Karpas-422 (cell line): ENCODE results near the gene SYT8. TPM values are rescaled to one million over a fixed set of nuclear protein-coding genes. Genes with fewer than 3 reads are reported as not detected.

Source experiments
- DNase-seq: peaks from one replicate; pipeline ENCODE4 v3.0.0-alpha.2; 2015
- H2AFZ ChIP-seq: fragments of 200-600 bp; sonication (generic); 2 replicates; pipeline ENCODE4 v1.6.1; 2014; ENCODE audit warnings: antibody characterized with exemption, low read length, mixed read lengths
- H3K27ac ChIP-seq: fragments of 200-600 bp; sonication (generic); 2 replicates; pipeline ENCODE4 v1.5.1; 2014; ENCODE audit warnings: mild to moderate bottlenecking, low read length, moderate library complexity
- H3K27me3 ChIP-seq: fragments of 200-600 bp; sonication (generic); 2 replicates; pipeline ENCODE4 v1.6.1; 2014; ENCODE audit warnings: low read length, mixed read lengths
- H3K36me3 ChIP-seq: fragments of 200-600 bp; sonication (generic); 2 replicates; pipeline ENCODE4 v1.6.1; 2014; ENCODE audit warnings: low read length, mixed read lengths; ENCODE audit not compliant: insufficient read depth
- H3K4me1 ChIP-seq: fragments of 200-600 bp; sonication (generic); 2 replicates; pipeline ENCODE4 v1.6.1; 2014; ENCODE audit warnings: mild to moderate bottlenecking, low read length, mixed read lengths
- H3K4me2 ChIP-seq: fragments of 200-600 bp; sonication (generic); 2 replicates; pipeline ENCODE4 v1.6.1; 2014; ENCODE audit warnings: low read length, low read depth, mild to moderate bottlenecking; ENCODE audit not compliant: poor library complexity, severe bottlenecking
- H3K4me3 ChIP-seq: fragments of 200-600 bp; sonication (generic); 2 replicates; pipeline ENCODE4 v1.5.1; 2014; ENCODE audit warnings: mild to moderate bottlenecking, antibody characterized with exemption, low read length, mixed read lengths
- H3K79me2 ChIP-seq: fragments of 200-600 bp; sonication (generic); 2 replicates; pipeline ENCODE4 v1.6.1; 2014; ENCODE audit warnings: mild to moderate bottlenecking, low read length, mixed read lengths
- H3K9ac ChIP-seq: fragments of 200-600 bp; sonication (generic); 2 replicates; pipeline ENCODE4 v1.6.0; 2014; ENCODE audit warnings: low read length
- H3K9me2 ChIP-seq: fragments of 200-600 bp; sonication (generic), shearing (Covaris generic); replicated peaks from 2 replicates; pipeline ENCODE4 v1.6.0; 2014; ENCODE audit warnings: mild to moderate bottlenecking, low read length, moderate library complexity; ENCODE audit not compliant: insufficient read depth
- H3K9me3 ChIP-seq: fragments of 300-700, 200-600 bp; sonication (generic); 2 replicates; pipeline ENCODE4 v1.6.1; 2014; ENCODE audit warnings: low read length, mixed read lengths
- H4K20me1 ChIP-seq: fragments of 200-600 bp; sonication (generic); 2 replicates; pipeline ENCODE4 v1.6.1; 2014; ENCODE audit warnings: mild to moderate bottlenecking, antibody characterized with exemption, low read length, low read depth; ENCODE audit not compliant: insufficient read depth
- total RNA-seq: library from RNA; depleted of rRNA; stranded (reverse); fragments of >200 nt; shearing (Covaris generic); gene quantifications from 2 replicates; pipeline ENCODE4 v1.2.3, GENCODE V29; 2014; ENCODE audit warnings: low replicate concordance

SYT8 gene
- total RNA-seq, 1 experiment from 2014 or later: not detected

DNA sequence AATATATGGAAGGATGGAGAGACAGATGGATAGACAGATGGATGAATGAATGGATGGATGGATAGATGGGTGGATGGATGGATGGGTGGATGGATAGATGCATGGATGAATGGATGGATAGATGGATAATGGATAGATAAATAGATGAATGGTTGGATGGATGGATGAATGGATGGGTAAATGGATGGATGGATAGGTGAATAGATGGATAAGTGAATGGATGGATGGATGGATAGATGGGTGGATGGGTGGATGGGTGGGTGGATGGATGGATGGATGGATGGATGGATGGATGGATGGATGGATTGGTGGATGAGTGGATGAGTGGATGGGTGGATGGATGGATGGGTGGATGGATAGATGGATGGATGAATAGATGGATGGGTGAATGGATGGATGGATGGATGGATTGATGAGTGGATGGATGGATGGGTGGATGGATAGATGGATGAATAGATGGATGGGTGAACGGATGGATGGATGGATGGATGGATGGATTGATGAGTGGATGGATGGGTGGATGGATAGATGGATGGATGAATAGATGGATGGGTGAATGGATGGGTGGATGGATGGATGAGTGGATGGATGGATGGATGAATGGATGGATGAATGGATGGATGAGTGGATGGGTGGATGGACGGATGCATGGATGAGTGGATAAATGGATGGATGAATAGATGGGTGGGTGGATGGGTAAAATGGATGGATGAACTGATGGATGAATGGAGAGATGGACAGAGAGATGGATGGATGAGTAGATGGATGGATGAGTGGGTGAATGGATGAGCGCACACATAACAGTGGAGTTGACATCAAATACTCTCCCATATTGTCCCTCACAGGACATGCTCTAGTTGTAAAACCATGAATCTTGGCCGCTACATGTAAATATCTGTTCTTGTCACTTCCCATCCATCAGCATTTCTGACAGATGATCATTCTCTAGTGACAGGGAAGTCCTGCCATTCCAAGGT lies 26.9 kb downstream of the SYT8 start:
- Histone ChIP-seq H3K79me2 (no peaks in the 10 kb centered on the region), H3K9me2 (no peaks in the 10 kb centered on the region; the same call in 1 of the 2 replicates), H3K4me1 (no peaks in the 10 kb centered on the region), H3K36me3 (no peaks in the 10 kb centered on the region), H3K9ac (no peak overlapping the region), H3K4me2 (no peak overlapping the region), H4K20me1 (peaks cover 42% of the 10 kb centered on the region), H3K9me3 (no peaks in the 10 kb centered on the region), H3K27ac (no peak overlapping the region), H3K27me3 (no peaks in the 10 kb centered on the region), H3K4me3 (no peak overlapping the region), H2AFZ (no peak overlapping the region)
- no peak for DNase-seq

DNA sequence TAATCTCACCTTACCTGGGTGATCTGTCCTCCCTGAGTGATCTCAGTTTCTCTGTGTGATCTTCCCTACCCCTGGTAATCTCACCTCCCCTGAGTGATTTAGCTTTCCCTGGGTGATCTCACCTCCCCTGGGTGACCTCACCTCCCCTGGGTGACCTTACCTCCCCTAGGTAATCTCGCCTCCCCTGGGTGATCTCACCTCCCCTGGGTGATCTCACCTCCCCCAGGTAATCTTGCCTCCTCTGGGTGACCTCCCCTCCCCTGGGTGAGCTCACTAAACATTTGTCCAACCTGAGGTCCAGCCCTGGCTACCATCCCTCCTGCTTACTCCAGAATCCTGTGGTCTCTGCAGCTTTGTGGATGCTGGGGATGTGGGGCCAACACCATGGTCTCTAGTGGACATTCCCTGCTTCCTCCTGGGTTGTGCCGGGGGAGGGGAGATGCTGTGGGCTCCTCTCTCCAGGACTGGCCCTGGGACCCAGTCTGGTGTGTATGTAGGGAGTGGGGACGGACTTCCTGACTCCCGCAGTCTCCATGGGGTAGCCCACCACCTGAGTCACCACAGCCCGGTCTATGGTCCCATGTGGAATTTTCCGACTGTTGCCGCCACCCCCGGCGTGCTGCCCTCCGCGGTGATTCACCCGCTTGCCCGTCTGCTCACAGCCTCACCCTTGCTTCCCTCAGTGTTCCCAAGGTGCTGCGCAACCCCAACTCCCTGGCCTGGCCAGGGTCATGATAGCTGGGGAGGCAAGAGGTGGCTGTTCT lies 28.0 kb downstream of the SYT8 start:
- no peak for DNase-seq
- H2AFZ ChIP-seq: no peak overlapping the region
- H3K4me3 ChIP-seq: no peak overlapping the region
- H3K9ac ChIP-seq: no peak overlapping the region
- H3K36me3 ChIP-seq: no peaks in the 10 kb centered on the region
- H3K9me2 ChIP-seq: no peaks in the 10 kb centered on the region; the same call in 1 of the 2 replicates
- no peak overlapping the region for H3K4me2 ChIP-seq
- H3K4me1 ChIP-seq: no peaks in the 10 kb centered on the region
- no peaks in the 10 kb centered on the region for H3K9me3 ChIP-seq
- no peak overlapping the region for H3K27ac ChIP-seq
- H3K79me2 ChIP-seq: no peaks in the 10 kb centered on the region
- peaks cover 39% of the 10 kb centered on the region for H4K20me1 ChIP-seq
- no peaks in the 10 kb centered on the region for H3K27me3 ChIP-seq

DNA sequence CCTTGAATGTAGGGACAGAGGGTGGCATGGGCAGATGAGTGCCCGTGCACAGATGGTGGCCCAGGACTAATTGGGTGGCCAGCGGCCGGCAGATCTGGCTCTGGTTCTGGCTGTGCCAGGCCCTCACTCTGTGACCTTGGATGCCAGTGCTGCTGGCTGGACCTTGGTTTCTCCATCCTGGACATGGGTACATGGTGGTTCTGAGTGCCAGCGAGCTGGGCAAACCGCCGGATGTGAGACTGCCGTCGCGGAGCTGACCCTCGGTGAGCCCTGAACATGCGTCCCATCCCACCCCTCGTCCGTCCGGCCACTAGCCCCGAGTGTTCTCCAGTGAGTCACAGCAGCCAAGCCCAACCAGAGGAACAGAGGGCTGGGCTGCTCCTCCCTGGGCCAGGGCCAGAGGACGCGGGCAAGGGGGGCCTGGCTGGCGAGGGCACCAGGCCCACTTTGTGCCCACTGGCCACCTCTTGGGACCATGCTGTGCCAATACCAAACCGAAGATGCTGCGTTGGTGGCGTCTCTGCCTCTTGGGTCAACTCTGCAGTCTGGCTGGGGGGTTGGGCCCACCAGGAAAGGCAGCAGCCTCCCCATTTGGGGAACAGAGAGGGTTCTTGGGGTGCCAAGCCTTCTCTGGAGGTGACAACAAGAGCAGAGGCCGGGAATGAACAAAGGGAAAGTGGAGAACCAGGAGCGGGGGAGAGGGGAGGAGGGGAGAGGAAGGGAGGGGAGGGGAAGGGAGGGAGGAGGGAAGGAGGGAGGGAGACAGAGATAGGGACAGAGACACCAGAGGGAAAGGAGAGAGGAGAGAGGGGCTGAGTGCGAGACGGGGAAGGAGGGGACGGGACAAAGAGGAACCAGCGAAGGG lies 28.8 kb downstream of the SYT8 start:
- peaks cover 39% of the 10 kb centered on the region; the same call in 1 of the 2 replicates for H4K20me1 ChIP-seq
- DNase-seq: no peak
- no peaks in the 10 kb centered on the region for H3K36me3 ChIP-seq
- no peak overlapping the region for H2AFZ ChIP-seq
- H3K27ac ChIP-seq: no peak overlapping the region
- no peaks in the 10 kb centered on the region; the same call in 1 of the 2 replicates for H3K9me2 ChIP-seq
- no peak overlapping the region for H3K4me2 ChIP-seq
- peaks cover 7% of the 10 kb centered on the region for H3K4me1 ChIP-seq
- no peaks in the 10 kb centered on the region for H3K9me3 ChIP-seq
- no peaks in the 10 kb centered on the region for H3K79me2 ChIP-seq
- no peak overlapping the region for H3K4me3 ChIP-seq
- no peaks in the 10 kb centered on the region for H3K27me3 ChIP-seq
- H3K9ac ChIP-seq: no peak overlapping the region

DNA sequence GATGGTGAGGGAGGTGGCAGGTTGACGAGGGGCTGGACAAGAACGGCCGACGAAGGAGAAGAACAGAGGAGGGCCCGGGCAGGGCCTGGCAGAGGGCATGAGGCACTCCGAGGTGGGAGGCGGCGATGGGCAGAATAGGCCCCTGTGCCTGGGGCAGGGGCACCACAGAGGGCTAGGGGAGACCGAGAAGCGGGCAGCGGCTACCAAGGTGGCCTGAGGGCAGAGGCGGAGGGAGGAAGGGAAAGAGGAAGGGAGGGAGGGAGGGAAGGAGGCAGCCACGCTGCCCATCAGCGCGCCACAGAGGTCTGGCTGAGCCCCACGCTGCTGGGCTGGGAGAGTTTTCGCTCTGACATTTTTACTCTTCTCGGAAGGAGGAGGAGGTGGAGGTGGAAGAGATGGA lies 29.4 kb downstream of the SYT8 start:
- Histone ChIP-seq H3K4me2 (no peak overlapping the region), H3K4me1 (peaks cover 13% of the 10 kb centered on the region), H3K9ac (no peak overlapping the region), H4K20me1 (peaks cover 40% of the 10 kb centered on the region; the same call in 1 of the 2 replicates), H3K27me3 (no peaks in the 10 kb centered on the region), H3K36me3 (no peaks in the 10 kb centered on the region), H3K4me3 (no peak overlapping the region), H3K27ac (no peak overlapping the region), H3K79me2 (no peaks in the 10 kb centered on the region), H3K9me3 (no peaks in the 10 kb centered on the region), H2AFZ (no peak overlapping the region), H3K9me2 (no peaks in the 10 kb centered on the region; the same call in 1 of the 2 replicates)
- DNase-seq: no peak

DNA sequence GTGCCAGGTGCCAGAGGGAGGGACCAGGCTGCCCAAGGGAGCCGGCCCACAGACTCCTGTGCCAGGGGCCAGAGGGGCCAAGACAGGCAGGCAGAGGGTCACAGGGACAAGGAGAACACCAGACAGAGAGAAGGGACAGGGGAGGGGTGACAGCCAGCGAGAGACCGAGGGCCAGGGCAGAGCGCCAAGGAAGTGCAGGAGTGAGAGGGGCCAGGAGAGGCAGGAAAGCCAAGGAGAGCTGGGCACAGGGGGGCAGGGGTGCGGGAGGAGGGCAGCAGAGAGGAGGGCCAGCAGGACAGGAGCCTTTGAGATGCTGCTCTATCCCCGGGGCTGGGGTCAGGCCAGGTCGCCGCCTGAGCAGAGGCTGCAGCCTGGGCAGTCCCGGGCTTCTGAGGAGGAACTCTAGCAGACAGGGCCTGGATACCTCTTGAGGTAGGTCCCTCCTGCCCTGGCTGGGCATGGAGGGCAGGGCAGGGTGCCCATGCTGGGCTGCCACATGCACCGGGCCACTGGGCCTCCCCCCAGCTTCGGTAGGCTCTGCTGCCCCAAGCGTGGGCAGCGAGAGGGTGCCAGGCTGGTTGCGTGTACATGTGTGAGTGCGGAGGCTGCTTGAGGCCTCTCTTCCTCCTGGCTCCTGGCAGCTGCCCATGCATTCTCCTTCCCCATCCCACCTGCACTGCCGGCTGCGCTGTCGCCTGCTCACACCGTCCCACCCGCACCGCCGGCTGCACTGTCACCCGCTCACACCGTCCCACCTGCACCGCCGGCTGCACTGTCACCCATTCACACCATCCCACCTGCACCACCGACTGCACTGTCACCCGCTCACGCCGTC lies 30.3 kb downstream of the SYT8 start:
- Histone ChIP-seq H3K4me3 (no peak overlapping the region), H4K20me1 (peaks cover 46% of the 10 kb centered on the region; the same call in 1 of the 2 replicates), H3K9me2 (no peaks in the 10 kb centered on the region; the same call in 1 of the 2 replicates), H3K4me1 (peaks cover 13% of the 10 kb centered on the region), H3K9ac (no peak overlapping the region), H3K9me3 (no peaks in the 10 kb centered on the region), H3K27ac (no peak overlapping the region), H3K4me2 (no peak overlapping the region), H2AFZ (no peak overlapping the region), H3K79me2 (no peaks in the 10 kb centered on the region), H3K27me3 (no peaks in the 10 kb centered on the region), H3K36me3 (no peaks in the 10 kb centered on the region)
- no peak for DNase-seq

DNA sequence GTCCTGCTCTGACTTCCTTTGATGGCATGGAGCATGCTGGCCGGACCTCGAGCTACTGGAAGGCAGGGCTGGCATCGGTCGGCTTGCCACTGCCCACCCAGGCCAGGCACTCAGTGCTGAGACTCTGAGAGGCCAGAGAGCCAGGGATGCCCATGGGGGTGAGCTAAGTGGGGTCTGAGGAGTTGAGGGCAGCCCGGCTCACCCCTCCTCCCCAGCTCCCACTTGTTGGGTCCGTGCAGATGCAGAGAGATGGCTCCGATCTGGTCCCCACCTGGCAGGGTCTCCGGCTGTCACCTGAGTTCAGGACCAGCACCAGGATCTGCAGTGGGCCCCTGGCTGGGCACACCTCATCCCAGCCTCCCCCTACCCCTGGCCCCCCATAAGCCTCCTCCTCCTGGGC lies 31.4 kb downstream of the SYT8 start:
- H3K4me1 ChIP-seq: peaks cover 13% of the 10 kb centered on the region
- no peak overlapping the region for H3K27ac ChIP-seq
- no peak overlapping the region for H3K4me2 ChIP-seq
- H4K20me1 ChIP-seq: peaks cover 57% of the 10 kb centered on the region; the same call in 1 of the 2 replicates
- DNase-seq: no peak
- H3K4me3 ChIP-seq: no peak overlapping the region
- H3K36me3 ChIP-seq: no peaks in the 10 kb centered on the region
- no peak overlapping the region for H2AFZ ChIP-seq
- H3K27me3 ChIP-seq: no peaks in the 10 kb centered on the region
- H3K9me3 ChIP-seq: no peaks in the 10 kb centered on the region
- no peaks in the 10 kb centered on the region for H3K79me2 ChIP-seq
- no peaks in the 10 kb centered on the region; the same call in 1 of the 2 replicates for H3K9me2 ChIP-seq
- H3K9ac ChIP-seq: no peak overlapping the region

DNA sequence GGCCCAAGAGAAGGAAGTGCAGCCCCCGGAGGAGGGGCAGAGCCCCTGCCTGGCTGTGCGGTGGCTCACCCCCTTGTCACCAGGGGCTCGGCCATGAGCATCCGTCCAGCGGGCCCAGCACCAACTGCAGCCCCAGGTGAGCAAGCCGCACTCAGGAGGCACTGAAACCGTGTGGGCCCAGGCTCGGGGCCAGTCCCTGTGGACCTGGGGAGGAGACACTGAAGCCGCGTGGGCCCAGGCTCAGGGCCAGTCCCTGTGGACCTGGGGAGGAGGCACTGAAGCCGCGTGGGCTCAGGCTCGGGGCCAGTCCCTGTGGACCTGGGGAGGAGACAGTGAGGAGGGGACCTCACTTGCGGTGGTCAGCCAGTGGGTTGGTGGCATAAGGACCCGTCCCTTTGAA lies 32.0 kb downstream of the SYT8 start:
- no peak overlapping the region for H3K4me2 ChIP-seq
- DNase-seq: no peak
- H3K9me3 ChIP-seq: no peaks in the 10 kb centered on the region
- no peaks in the 10 kb centered on the region for H3K36me3 ChIP-seq
- peaks cover 62% of the 10 kb centered on the region; the same call in 1 of the 2 replicates for H4K20me1 ChIP-seq
- H3K4me3 ChIP-seq: no peak overlapping the region
- H3K9ac ChIP-seq: no peak overlapping the region
- H3K27ac ChIP-seq: no peak overlapping the region
- H3K4me1 ChIP-seq: peaks cover 13% of the 10 kb centered on the region
- H3K9me2 ChIP-seq: no peaks in the 10 kb centered on the region
- no peaks in the 10 kb centered on the region for H3K27me3 ChIP-seq
- H2AFZ ChIP-seq: no peak overlapping the region
- no peaks in the 10 kb centered on the region for H3K79me2 ChIP-seq
